Mesenchymal stem cell (in vitro differentiated cells and primary cell): ENCODE measurements around the gene PARD3B.

Experiments
- DNase-seq: peaks from one replicate; pipeline ENCODE4 v3.0.0-alpha.2; 2013
- H2AFZ ChIP-seq: one replicate; pipeline ENCODE4 v1.6.1; 2013; ENCODE audit warnings: low read depth, mild to moderate bottlenecking, control low read depth, inconsistent platforms, low read length, moderate library complexity
- H2AK5ac ChIP-seq: 2 replicates; pipeline ENCODE4 v1.6.1; 2013; ENCODE audit warnings: low read length, moderate library complexity, mild to moderate bottlenecking, inconsistent platforms; ENCODE audit not compliant: severe bottlenecking
- H2BK120ac ChIP-seq: one replicate; pipeline ENCODE4 v1.6.1; 2013; ENCODE audit warnings: low read depth, mild to moderate bottlenecking, inconsistent platforms, low read length, moderate library complexity
- H2BK12ac ChIP-seq, 2 experiments: one replicate each; pipeline ENCODE4 v1.6.1; 2013; ENCODE audit warnings: inconsistent platforms in 2 of 2, low read length in 2 of 2, mild to moderate bottlenecking in 2 of 2, moderate library complexity in 2 of 2, control low read depth in 1 of 2
- H2BK15ac ChIP-seq: one replicate; pipeline ENCODE4 v1.6.1; 2013; ENCODE audit warnings: mild to moderate bottlenecking, low read depth, inconsistent platforms; ENCODE audit not compliant: poor library complexity, severe bottlenecking
- H2BK5ac ChIP-seq: 2 replicates; pipeline ENCODE4 v1.6.1; 2013; ENCODE audit warnings: low read depth, mild to moderate bottlenecking, low read length, control low read depth, inconsistent platforms; ENCODE audit not compliant: poor library complexity, severe bottlenecking
- H3K14ac ChIP-seq, 2 experiments: one replicate each; pipeline ENCODE4 v1.6.1; 2013; ENCODE audit warnings: inconsistent platforms in 2 of 2, low read length in 2 of 2, control low read depth in 1 of 2, mild to moderate bottlenecking in 1 of 2, moderate library complexity in 1 of 2
- H3K18ac ChIP-seq, 2 experiments: one replicate each; pipeline ENCODE4 v1.6.1; 2013; ENCODE audit warnings: inconsistent platforms in 2 of 2, low read length in 2 of 2, control low read depth in 1 of 2, low read depth in 1 of 2, mild to moderate bottlenecking in 1 of 2
- H3K23ac ChIP-seq, 2 experiments: one replicate each; pipeline ENCODE4 v1.6.1; 2013; ENCODE audit warnings: inconsistent platforms in 2 of 2, low read length in 2 of 2, mild to moderate bottlenecking in 2 of 2, moderate library complexity in 2 of 2, control low read depth in 1 of 2
- H3K27ac ChIP-seq: 2 replicates; pipeline ENCODE4 v1.5.1; 2013; ENCODE audit warnings: mild to moderate bottlenecking, moderate library complexity, low read length, control low read depth, inconsistent platforms; ENCODE audit not compliant: poor library complexity, severe bottlenecking
- H3K27me3 ChIP-seq, 2 experiments: 2 replicates each; pipeline versions ENCODE4 v1.6.1 to v1.7.0; 2013; ENCODE audit warnings: low read length in 2 of 2, mild to moderate bottlenecking in 2 of 2, moderate library complexity in 2 of 2, control low read depth in 1 of 2, inconsistent platforms in 1 of 2; ENCODE audit not compliant: control insufficient read depth in 1 of 2, insufficient read depth in 1 of 2
- H3K36me3 ChIP-seq, 2 experiments: 2 replicates each; pipeline versions ENCODE4 v1.6.1 to v1.7.0; 2013; ENCODE audit warnings: low read length in 2 of 2, control low read depth in 1 of 2, inconsistent platforms in 1 of 2, low read depth in 1 of 2, mild to moderate bottlenecking in 1 of 2; ENCODE audit not compliant: insufficient read depth in 2 of 2, control insufficient read depth in 1 of 2
- H3K4ac ChIP-seq, 2 experiments: one replicate each; pipeline ENCODE4 v1.6.1; 2013; ENCODE audit warnings: inconsistent platforms in 2 of 2, low read length in 2 of 2, mild to moderate bottlenecking in 2 of 2, moderate library complexity in 2 of 2, control low read depth in 1 of 2, low read depth in 1 of 2
- H3K4me1 ChIP-seq: 2 replicates; pipeline ENCODE4 v1.6.1; 2013; ENCODE audit warnings: low read depth, low read length, control low read depth; ENCODE audit not compliant: control insufficient read depth, insufficient read depth
- H3K4me2 ChIP-seq: 2 replicates; pipeline ENCODE4 v1.6.1; 2013; ENCODE audit warnings: low read length, mild to moderate bottlenecking, inconsistent platforms; ENCODE audit not compliant: poor library complexity, severe bottlenecking
- H3K4me3 ChIP-seq, 2 experiments: 2 replicates each; pipeline versions ENCODE4 v1.5.1 to v1.7.0; 2013; ENCODE audit warnings: low read length in 2 of 2, mild to moderate bottlenecking in 2 of 2, control low read depth in 1 of 2, low read depth in 1 of 2; ENCODE audit not compliant: insufficient read depth in 1 of 2
- H3K79me1 ChIP-seq: replicated peaks from 2 replicates; pipeline ENCODE4 v1.6.1; 2013; ENCODE audit warnings: mild to moderate bottlenecking, control low read depth, low read length, inconsistent platforms; ENCODE audit not compliant: poor library complexity, severe bottlenecking
- H3K9ac ChIP-seq: 2 replicates; pipeline ENCODE4 v1.7.0; 2013; ENCODE audit warnings: mild to moderate bottlenecking, low read length, moderate library complexity
- H3K9me3 ChIP-seq: 2 replicates; pipeline ENCODE4 v1.7.0; 2013; ENCODE audit warnings: mild to moderate bottlenecking, low read length; ENCODE audit not compliant: control insufficient read depth
- H4K8ac ChIP-seq: one replicate; pipeline ENCODE4 v1.6.1; 2013; ENCODE audit warnings: inconsistent platforms, mild to moderate bottlenecking, low read length, moderate library complexity
- H4K91ac ChIP-seq: one replicate; pipeline ENCODE4 v1.6.1; 2013; ENCODE audit warnings: mild to moderate bottlenecking, low read length, inconsistent platforms
- WGBS: methylation state at CpG from one replicate; pipeline ENCODE4 v1.1.7; 2013; ENCODE audit warnings: mixed read lengths; 5-methylcytosine and 5-hydroxymethylcytosine counted together

The PARD3B gene

GRCh38 chr2:204923957-204924356 is 378.7 kb downstream of the PARD3B start:
- H3K27ac ChIP-seq: no peak overlapping the region
- no peak overlapping the region for H2BK12ac ChIP-seq
- no peak overlapping the region for H3K14ac ChIP-seq
- H3K36me3 ChIP-seq: no peaks in the 10 kb centered on the region
- no peak for DNase-seq
- no peak overlapping the region for H3K4ac ChIP-seq
- H4K91ac ChIP-seq: no peak overlapping the region
- H3K9me3 ChIP-seq: no peaks in the 10 kb centered on the region
- no peak overlapping the region for H2BK15ac ChIP-seq
- H3K79me1 ChIP-seq: no peaks in the 10 kb centered on the region
- no peak overlapping the region for H3K4me3 ChIP-seq
- no peak overlapping the region for H4K8ac ChIP-seq
- no peaks in the 10 kb centered on the region for H3K4me1 ChIP-seq
- no peak overlapping the region for H3K4me2 ChIP-seq
- H2BK5ac ChIP-seq: no peak overlapping the region
- H3K23ac ChIP-seq: no peak overlapping the region
- no peaks in the 10 kb centered on the region for H3K27me3 ChIP-seq
- no peak overlapping the region for H2BK120ac ChIP-seq
- H3K9ac ChIP-seq: no peak overlapping the region
- H2AK5ac ChIP-seq: no peak overlapping the region
- no peak overlapping the region for H3K18ac ChIP-seq
- no peak overlapping the region for H2AFZ ChIP-seq

- Histone ChIP-seq H3K79me1 (peaks cover 2% of the 10 kb centered on the region), H4K8ac (no peak overlapping the region), H3K36me3 (no peaks in the 10 kb centered on the region), H3K9me3 (no peaks in the 10 kb centered on the region), H4K91ac (no peak overlapping the region), H3K23ac (no peak overlapping the region), H2AK5ac (no peak overlapping the region), H3K14ac (no peak overlapping the region), H3K9ac (no peak overlapping the region), H2BK15ac (no peak overlapping the region), H3K4me2 (no peak overlapping the region), H2BK120ac (no peak overlapping the region), H3K27ac (no peak overlapping the region), H3K18ac (no peak overlapping the region), H3K27me3 (no peaks in the 10 kb centered on the region), H2BK5ac (no peak overlapping the region), H3K4me1 (no peaks in the 10 kb centered on the region), H2BK12ac (no peak overlapping the region), H3K4ac (no peak overlapping the region), H2AFZ (no peak overlapping the region), H3K4me3 (no peak overlapping the region)
- DNase-seq: no peak
Observed at GRCh38 chr2:204931562-204931961, 386.3 kb downstream of the PARD3B start.

DNA sequence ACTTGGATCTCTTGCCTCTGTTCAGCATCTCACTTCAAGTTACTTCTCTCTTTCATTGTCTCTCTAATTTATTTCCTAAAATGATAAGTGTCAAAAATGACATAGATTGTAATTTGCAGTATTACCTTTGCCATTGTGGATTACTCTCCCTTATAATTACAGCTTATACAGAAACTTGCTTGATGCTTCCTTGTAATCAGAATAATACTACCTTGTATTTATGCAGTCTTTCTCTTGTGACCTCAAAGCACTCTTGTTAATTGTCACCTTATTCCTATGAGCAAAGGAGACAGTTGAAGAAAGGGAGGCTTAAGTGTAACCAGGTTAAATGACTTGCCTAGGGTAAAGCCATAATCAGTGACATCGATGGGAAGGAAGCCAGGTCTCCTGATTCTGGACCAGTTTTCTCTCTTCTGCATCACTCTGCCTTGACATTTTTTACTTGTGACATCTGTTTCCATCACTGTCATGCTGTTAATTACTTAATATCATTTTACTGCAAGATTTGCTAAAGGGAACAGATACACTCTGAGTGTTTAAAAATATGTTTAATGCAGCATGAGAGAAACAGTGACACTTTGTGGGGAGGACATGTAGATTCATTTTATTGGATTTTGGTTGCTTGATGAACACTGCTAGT is 388.6 kb downstream of the PARD3B start:
- no peak overlapping the region for H3K23ac ChIP-seq
- peaks cover 2% of the 10 kb centered on the region for H3K79me1 ChIP-seq
- H3K18ac ChIP-seq: no peak overlapping the region
- no peak overlapping the region for H2BK12ac ChIP-seq
- H3K36me3 ChIP-seq: no peaks in the 10 kb centered on the region
- no peak overlapping the region for H3K4me3 ChIP-seq
- H2BK5ac ChIP-seq: no peak overlapping the region
- no peaks in the 10 kb centered on the region for H3K27me3 ChIP-seq
- no peak overlapping the region for H2BK120ac ChIP-seq
- no peak overlapping the region for H3K4ac ChIP-seq
- H3K9me3 ChIP-seq: no peaks in the 10 kb centered on the region
- H3K9ac ChIP-seq: no peak overlapping the region
- H2AK5ac ChIP-seq: no peak overlapping the region
- no peak overlapping the region for H2BK15ac ChIP-seq
- no peak overlapping the region for H3K4me2 ChIP-seq
- no peak overlapping the region for H4K8ac ChIP-seq
- no peaks in the 10 kb centered on the region for H3K4me1 ChIP-seq
- no CpG with 5 or more reads among the region's 1 CpG for WGBS
- H3K27ac ChIP-seq: no peak overlapping the region
- no peak for DNase-seq
- H3K14ac ChIP-seq: no peak overlapping the region
- no peak overlapping the region for H4K91ac ChIP-seq
- H2AFZ ChIP-seq: no peak overlapping the region

DNA sequence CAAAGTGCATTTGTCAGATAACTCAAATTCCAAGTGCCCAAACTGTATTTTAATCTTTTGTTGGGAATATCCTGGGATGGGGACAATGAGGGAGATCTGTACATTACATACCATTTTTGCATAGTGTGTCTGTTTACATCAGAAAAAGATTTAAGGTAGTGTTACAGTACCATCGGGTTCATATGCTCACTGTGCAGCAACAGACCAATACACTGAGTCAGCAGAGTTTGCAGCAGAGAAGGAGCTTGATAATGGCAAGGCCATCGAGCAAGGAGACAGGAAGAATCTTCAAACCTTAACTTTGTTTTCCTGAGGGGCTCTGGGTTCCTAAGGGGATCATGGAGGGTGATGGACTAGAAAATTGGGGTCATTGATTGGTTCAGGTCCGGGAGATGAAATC is 399.7 kb downstream of the PARD3B start:
- H3K79me1 ChIP-seq: no peaks in the 10 kb centered on the region
- H2BK5ac ChIP-seq: no peak overlapping the region
- no peak overlapping the region for H3K27ac ChIP-seq
- H2AFZ ChIP-seq: no peak overlapping the region
- no peak overlapping the region for H3K14ac ChIP-seq
- no peak overlapping the region for H3K9ac ChIP-seq
- no peaks in the 10 kb centered on the region for H3K36me3 ChIP-seq
- H3K18ac ChIP-seq: no peak overlapping the region
- H2BK15ac ChIP-seq: no peak overlapping the region
- WGBS: 82% methylated on average over 3 of the region's 3 CpGs
- no peak overlapping the region for H4K8ac ChIP-seq
- H2AK5ac ChIP-seq: no peak overlapping the region
- H3K4ac ChIP-seq: no peak overlapping the region
- no peaks in the 10 kb centered on the region for H3K4me1 ChIP-seq
- H2BK120ac ChIP-seq: no peak overlapping the region
- no peaks in the 10 kb centered on the region for H3K27me3 ChIP-seq
- peaks cover 3% of the 10 kb centered on the region for H3K9me3 ChIP-seq
- H3K4me2 ChIP-seq: no peak overlapping the region
- no peak overlapping the region for H4K91ac ChIP-seq
- H3K23ac ChIP-seq: no peak overlapping the region
- H2BK12ac ChIP-seq: no peak overlapping the region
- no peak for DNase-seq
- no peak overlapping the region for H3K4me3 ChIP-seq
